ENCODE results near the gene SULF2. TPM values are rescaled to one million over a fixed set of nuclear protein-coding genes. Genes with fewer than 3 reads are reported as not detected.

Gene SULF2
- total and polyA plus RNA-seq, 2 donors (not counting 1 experiment from before 2014, with no cell fraction given) = 1.2 to 1.7 TPM

- TF ChIP-seq EZH2 (IDR thresholded peaks at IDR 0.05; ENCODE audit: borderline replicate concordance, insufficient read depth, low read depth, low read length, poor library complexity, severe bottlenecking) (no peak), CTCF (IDR thresholded peaks at IDR 0.05) (no peak)
- no peaks in the 10 kb centered on the region for H3K9me3 ChIP-seq (ENCODE audit: control extremely low read depth in 1 of 3, control insufficient read depth in 2 of 3, insufficient read depth in 1 of 3, low read length in 2 of 3)
- no peak overlapping the region for H3K4me3 ChIP-seq (ENCODE audit: control extremely low read depth in 1 of 5, extremely low read depth in 1 of 5, insufficient read depth in 1 of 5, low read depth in 2 of 5, low read length in 4 of 5)
- no peaks in the 10 kb centered on the region for H4K20me1 ChIP-seq (ENCODE audit: control insufficient read depth, insufficient read depth, low read length, poor library complexity, severe bottlenecking)
- H3K27ac ChIP-seq (ENCODE audit: low read length in 2 of 2) = no peak overlapping the region
- Mint-ChIP-seq H3K4me1 (peaks cover 10% of the 10 kb centered on the region), H3K27ac (no peak overlapping the region), H3K4me3 (no peak overlapping the region), H3K27me3 (peaks cover 7% of the 10 kb centered on the region), H3K9me3 (ENCODE audit: insufficient read depth) (no peaks in the 10 kb centered on the region)
- H3K36me3 ChIP-seq (replicated peaks in 1 of 2; ENCODE audit: control extremely low read depth in 1 of 2, control insufficient read depth in 1 of 2, extremely low read depth in 1 of 2, insufficient read depth in 2 of 2, low read length in 1 of 2) = no peaks in the 10 kb centered on the region
- H3K4me1 ChIP-seq (ENCODE audit: control insufficient read depth in 2 of 2, insufficient read depth in 2 of 2, low read length in 2 of 2) = peaks cover 5% of the 10 kb centered on the region in 2 donors
- ATAC-seq (ENCODE audit: low read depth) (no peak), DNase-seq (no peak)
- no peak overlapping the region for H2AFZ ChIP-seq (ENCODE audit: insufficient read depth, low read depth, low read length, poor library complexity, severe bottlenecking)
- no peaks in the 10 kb centered on the region for H3K27me3 ChIP-seq (replicated peaks in 1 of 4; ENCODE audit: control extremely low read depth in 1 of 4, control insufficient read depth in 3 of 4, insufficient read depth in 4 of 4, low read length in 3 of 4)
- ChIA-PET POLR2A (no interaction called here), CTCF (no interaction called here)
- no peak overlapping the region for H3K9ac ChIP-seq (ENCODE audit: low read length)
- no peak overlapping the region for H3K4me2 ChIP-seq (replicated peaks; ENCODE audit: low read depth, low read length, poor library complexity, severe bottlenecking)
- WGBS (ENCODE audit: insufficient coverage) = 93% methylated on average over 13 of the region's 14 CpGs
- no peaks in the 10 kb centered on the region for H3K79me2 ChIP-seq (ENCODE audit: control insufficient read depth, insufficient read depth, low read length)
- intact Hi-C loops (cut with micrococcal nuclease) = no loop called here
Measured at GRCh38 chr20:47753576-47754387, 31.5 kb downstream of the SULF2 start.

- Mint-ChIP-seq H3K27ac (no peak overlapping the region), H3K27me3 (peaks cover 4% of the 10 kb centered on the region), H3K4me1 (peaks cover 18% of the 10 kb centered on the region), H3K4me3 (no peak overlapping the region), H3K9me3 (ENCODE audit: insufficient read depth) (no peaks in the 10 kb centered on the region)
- Histone ChIP-seq H3K27me3 (replicated peaks in 1 of 4; ENCODE audit: control extremely low read depth in 1 of 4, control insufficient read depth in 3 of 4, insufficient read depth in 4 of 4, low read length in 3 of 4) (no peaks in the 10 kb centered on the region), H3K4me3 (ENCODE audit: control extremely low read depth in 1 of 5, extremely low read depth in 1 of 5, insufficient read depth in 1 of 5, low read depth in 2 of 5, low read length in 4 of 5) (no peak overlapping the region), H3K4me1 (ENCODE audit: control insufficient read depth in 2 of 2, insufficient read depth in 2 of 2, low read length in 2 of 2) (peaks cover 10 to 14% of the 10 kb centered on the region in 2 donors), H4K20me1 (ENCODE audit: control insufficient read depth, insufficient read depth, low read length, poor library complexity, severe bottlenecking) (no peaks in the 10 kb centered on the region), H3K36me3 (replicated peaks in 1 of 2; ENCODE audit: control extremely low read depth in 1 of 2, control insufficient read depth in 1 of 2, extremely low read depth in 1 of 2, insufficient read depth in 2 of 2, low read length in 1 of 2) (no peaks in the 10 kb centered on the region), H3K79me2 (ENCODE audit: control insufficient read depth, insufficient read depth, low read length) (no peaks in the 10 kb centered on the region), H3K27ac (ENCODE audit: low read length in 2 of 2) (no peak overlapping the region), H2AFZ (ENCODE audit: insufficient read depth, low read depth, low read length, poor library complexity, severe bottlenecking) (no peak overlapping the region), H3K9ac (ENCODE audit: low read length) (no peak overlapping the region), H3K9me3 (ENCODE audit: control extremely low read depth in 1 of 3, control insufficient read depth in 2 of 3, insufficient read depth in 1 of 3, low read length in 2 of 3) (no peaks in the 10 kb centered on the region), H3K4me2 (replicated peaks; ENCODE audit: low read depth, low read length, poor library complexity, severe bottlenecking) (no peak overlapping the region)
- no peak for TF ChIP-seq EZH2 (IDR thresholded peaks at IDR 0.05; ENCODE audit: borderline replicate concordance, insufficient read depth, low read depth, low read length, poor library complexity, severe bottlenecking)
- TF ChIP-seq CTCF (IDR thresholded peaks at IDR 0.05) = no peak
- WGBS (ENCODE audit: insufficient coverage) = 95% methylated on average over 5 of the region's 5 CpGs
- ChIA-PET POLR2A (no interaction called here), CTCF (interaction anchor here (1.0 kb wide), 1 partner anchor 26 kb away, joined by 6 read pairs; no protein-coding TSS in a partner anchor)
- DNase-seq (no peak), ATAC-seq (ENCODE audit: low read depth) (no peak)
- intact Hi-C loops (cut with micrococcal nuclease) = no loop called here
Measured at GRCh38 chr20:47751449-47751848, 33.8 kb downstream of the SULF2 start.
